HG03342 (cell line): ENCODE data around the gene RASGEF1C.
"Not testable (repeated sequence)": the region's sequence is repeated elsewhere in the genome, so short reads cannot be mapped to it uniquely, and the experiment has no call there.

Experiments used
- ATAC-seq: cut with Tn5 transposase; IDR thresholded peaks from one replicate; pipeline ENCODE4 v1.9.1; 2021; ENCODE audit warnings: mild to moderate bottlenecking, moderate library complexity; ENCODE audit not compliant: unreplicated experiment

Gene RASGEF1C

GRCh38 chr5:180212363-180213255, 3.6 kb upstream of the RASGEF1C start:
- no peak for ATAC-seq

GRCh38 chr5:180211761-180212035, 2.7 kb upstream of the RASGEF1C start:
- ATAC-seq: no peak

- no peak for ATAC-seq
Observed at GRCh38 chr5:180210961-180211760, 2.1 kb upstream of the RASGEF1C start.

- ATAC-seq: not testable (repeated sequence)
Observed at GRCh38 chr5:180210077-180210476, 1.1 kb upstream of the RASGEF1C start.

- peak; percentile 25 for ATAC-seq
Observed at GRCh38 chr5:180208435-180209081, 453 bp downstream of the RASGEF1C start.

- ATAC-seq: no peak
Observed at GRCh38 chr5:180208038-180208434, 975 bp downstream of the RASGEF1C start.

GRCh38 chr5:180207593-180207992, 1.4 kb downstream of the RASGEF1C start:
- no peak for ATAC-seq

- ATAC-seq: no peak
Observed at GRCh38 chr5:180206993-180207392, 2.0 kb downstream of the RASGEF1C start.

- ATAC-seq: no peak
Observed at GRCh38 chr5:180205916-180206315, 3.1 kb downstream of the RASGEF1C start.

GRCh38 chr5:180204276-180204819, 4.7 kb downstream of the RASGEF1C start:
- ATAC-seq: no peak

- no peak for ATAC-seq
Observed at GRCh38 chr5:180202939-180203573, 6.0 kb downstream of the RASGEF1C start.

GRCh38 chr5:180201051-180201987, 7.7 kb downstream of the RASGEF1C start:
- no peak for ATAC-seq

- no peak for ATAC-seq
Observed at GRCh38 chr5:180199390-180199789, 9.6 kb downstream of the RASGEF1C start.

GRCh38 chr5:180198208-180198607, 10.8 kb downstream of the RASGEF1C start:
- ATAC-seq: no peak

GRCh38 chr5:180197016-180197702, 11.9 kb downstream of the RASGEF1C start:
- ATAC-seq: no peak

- no peak for ATAC-seq
Observed at GRCh38 chr5:180194410-180195345, 14.3 kb downstream of the RASGEF1C start.

GRCh38 chr5:180193749-180194375, 15.1 kb downstream of the RASGEF1C start:
- no peak for ATAC-seq

- ATAC-seq: no peak
Observed at GRCh38 chr5:180191716-180192115, 17.3 kb downstream of the RASGEF1C start.
